ENCODE results near the gene SMYD3. TPM values are rescaled to one million over a fixed set of nuclear protein-coding genes. Genes with fewer than 3 reads are reported as not detected.

Gene SMYD3
- total and polyA plus RNA-seq, 9 of the 15 experiments (the other 6 are each of a cell fraction or from before 2014, with no cell fraction given): 128 to 440 (median 197) TPM

DNA sequence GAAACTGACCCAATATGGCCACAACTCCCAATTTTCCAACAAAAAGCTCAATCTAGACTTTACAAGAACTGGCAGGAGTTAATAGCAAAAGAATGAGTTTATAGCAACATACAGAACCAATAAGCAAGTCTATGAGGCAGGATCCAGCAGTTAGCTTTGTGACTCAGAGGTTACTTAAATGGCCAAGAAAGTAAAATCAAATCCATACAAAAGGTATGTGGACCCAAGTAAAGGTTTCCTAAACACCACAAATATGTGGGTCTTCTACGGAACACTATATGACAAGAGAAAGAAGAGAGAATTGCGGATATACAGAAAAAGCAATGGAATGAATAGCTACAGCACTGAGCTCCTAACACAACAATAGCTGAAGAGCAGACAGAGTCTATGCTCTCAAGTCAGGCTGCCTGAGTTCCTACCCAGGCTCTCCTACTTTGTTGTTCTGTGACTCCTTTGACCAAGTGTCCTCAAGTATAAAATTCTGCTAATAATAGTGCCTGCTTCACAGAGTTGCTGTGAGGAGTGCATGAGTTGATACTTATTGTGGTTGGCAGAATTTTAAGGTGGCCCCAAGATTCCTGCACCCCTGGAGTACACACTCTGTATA is 204.3 kb downstream of the SMYD3 start:
- DNase-seq (ENCODE audit: extremely low read depth in 1 of 4, low spot score in 3 of 4): no peak
- ATAC-seq: peak; percentile 14; the same call in 1 of the 3 replicates
- FAIRE-seq: no peak

More for the DNA sequence above, 204.3 kb downstream of the SMYD3 start:
- ChIA-PET CTCF (ENCODE audit: low intra/inter-chr PET ratio) (no interaction called here), POLR2A (interaction anchor here (1.4 to 1.6 kb wide), 3 partner anchors 12 to 15 kb away, joined by 4 to 5 read pairs (median 5); no protein-coding TSS in a partner anchor)
- H3K4me3 ChIP-seq: no peak overlapping the region
- no peaks in the 10 kb centered on the region for H3K9me1 ChIP-seq (ENCODE audit: control insufficient read depth, insufficient read depth, low read length)
- no peak overlapping the region for H2AFZ ChIP-seq (ENCODE audit: low read depth, low read length)
- no peaks in the 10 kb centered on the region for H3K79me2 ChIP-seq (ENCODE audit: control insufficient read depth, insufficient read depth, low read length)
- in situ Hi-C loops (cut with MboI): no loop called here
- H3K4me2 ChIP-seq (ENCODE audit: insufficient read depth, low read length): no peak overlapping the region
- H3K27ac ChIP-seq (ENCODE audit: extremely low read depth, low read depth, low read length): no peak overlapping the region
- no peaks in the 10 kb centered on the region for H3K9me3 ChIP-seq (replicated peaks; ENCODE audit: control insufficient read depth, insufficient read depth, low read depth, low read length)
- TF ChIP-seq TAF7 (tag; IDR thresholded peaks at IDR 0.05) (no peak), CREB1 (IDR thresholded peaks at IDR 0.05) (no peak), CREB1 (CRISPR knock-in tag; IDR thresholded peaks at IDR 0.05) (no peak)
- TF ChIP-seq, protein P1, sequence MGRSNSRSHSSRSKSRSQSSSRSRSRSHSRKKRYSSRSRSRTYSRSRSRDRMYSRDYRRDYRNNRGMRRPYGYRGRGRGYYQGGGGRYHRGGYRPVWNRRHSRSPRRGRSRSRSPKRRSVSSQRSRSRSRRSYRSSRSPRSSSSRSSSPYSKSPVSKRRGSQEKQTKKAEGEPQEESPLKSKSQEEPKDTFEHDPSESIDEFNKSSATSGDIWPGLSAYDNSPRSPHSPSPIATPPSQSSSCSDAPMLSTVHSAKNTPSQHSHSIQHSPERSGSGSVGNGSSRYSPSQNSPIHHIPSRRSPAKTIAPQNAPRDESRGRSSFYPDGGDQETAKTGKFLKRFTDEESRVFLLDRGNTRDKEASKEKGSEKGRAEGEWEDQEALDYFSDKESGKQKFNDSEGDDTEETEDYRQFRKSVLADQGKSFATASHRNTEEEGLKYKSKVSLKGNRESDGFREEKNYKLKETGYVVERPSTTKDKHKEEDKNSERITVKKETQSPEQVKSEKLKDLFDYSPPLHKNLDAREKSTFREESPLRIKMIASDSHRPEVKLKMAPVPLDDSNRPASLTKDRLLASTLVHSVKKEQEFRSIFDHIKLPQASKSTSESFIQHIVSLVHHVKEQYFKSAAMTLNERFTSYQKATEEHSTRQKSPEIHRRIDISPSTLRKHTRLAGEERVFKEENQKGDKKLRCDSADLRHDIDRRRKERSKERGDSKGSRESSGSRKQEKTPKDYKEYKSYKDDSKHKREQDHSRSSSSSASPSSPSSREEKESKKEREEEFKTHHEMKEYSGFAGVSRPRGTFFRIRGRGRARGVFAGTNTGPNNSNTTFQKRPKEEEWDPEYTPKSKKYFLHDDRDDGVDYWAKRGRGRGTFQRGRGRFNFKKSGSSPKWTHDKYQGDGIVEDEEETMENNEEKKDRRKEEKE (IDR thresholded peaks at IDR 0.05; ENCODE audit: borderline replicate concordance in 1 of 2, control insufficient read depth in 1 of 2, low read depth in 2 of 2, low read length in 1 of 2): no peak
- TF ChIP-seq, protein P2, sequence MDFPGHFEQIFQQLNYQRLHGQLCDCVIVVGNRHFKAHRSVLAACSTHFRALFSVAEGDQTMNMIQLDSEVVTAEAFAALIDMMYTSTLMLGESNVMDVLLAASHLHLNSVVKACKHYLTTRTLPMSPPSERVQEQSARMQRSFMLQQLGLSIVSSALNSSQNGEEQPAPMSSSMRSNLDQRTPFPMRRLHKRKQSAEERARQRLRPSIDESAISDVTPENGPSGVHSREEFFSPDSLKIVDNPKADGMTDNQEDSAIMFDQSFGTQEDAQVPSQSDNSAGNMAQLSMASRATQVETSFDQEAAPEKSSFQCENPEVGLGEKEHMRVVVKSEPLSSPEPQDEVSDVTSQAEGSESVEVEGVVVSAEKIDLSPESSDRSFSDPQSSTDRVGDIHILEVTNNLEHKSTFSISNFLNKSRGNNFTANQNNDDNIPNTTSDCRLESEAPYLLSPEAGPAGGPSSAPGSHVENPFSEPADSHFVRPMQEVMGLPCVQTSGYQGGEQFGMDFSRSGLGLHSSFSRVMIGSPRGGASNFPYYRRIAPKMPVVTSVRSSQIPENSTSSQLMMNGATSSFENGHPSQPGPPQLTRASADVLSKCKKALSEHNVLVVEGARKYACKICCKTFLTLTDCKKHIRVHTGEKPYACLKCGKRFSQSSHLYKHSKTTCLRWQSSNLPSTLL (IDR thresholded peaks at IDR 0.05): no peak
- H3K9ac ChIP-seq (ENCODE audit: insufficient read depth in 1 of 2, low read depth in 2 of 2, low read length in 2 of 2): no peak overlapping the region
- H3K36me3 ChIP-seq (ENCODE audit: control insufficient read depth, insufficient read depth, low read length): no peaks in the 10 kb centered on the region
- 58% methylated on average over 2 of the region's 2 CpGs for WGBS (ENCODE audit: insufficient coverage, low coverage, missing lambda C conversion rate)
- intact Hi-C loops (cut with micrococcal nuclease): loop anchor here (10.0 kb wide), 1 partner anchor 272 kb away; no protein-coding TSS in a partner anchor
- peaks cover 3 to 25% of the 10 kb centered on the region in 2 experiments for H3K4me1 ChIP-seq (replicated peaks in 1 of 2; ENCODE audit: control insufficient read depth in 2 of 2, insufficient read depth in 2 of 2, low read length in 2 of 2)
- no peaks in the 10 kb centered on the region for H4K20me1 ChIP-seq (replicated peaks; ENCODE audit: control insufficient read depth, insufficient read depth, low read length)
- H3K27me3 ChIP-seq (ENCODE audit: control insufficient read depth in 2 of 2, insufficient read depth in 2 of 2, low read length in 2 of 2): no peaks in the 10 kb centered on the region
- BruUV-seq (replicated peaks): no TSS peak

Measured in K562 (cell line).